Neural progenitor cell (in vitro differentiated cells): ENCODE results near the gene AADACL2. TPM values are rescaled to one million over a fixed set of nuclear protein-coding genes. Genes with fewer than 3 reads are reported as not detected.

ENCODE experiments used
- DNase-seq: peaks from one replicate; pipeline ENCODE4 v3.0.0-alpha.2; 2016; ENCODE audit warnings: low spot score
- H2AFZ ChIP-seq: fragments of 200-600 bp; sonication (generic); replicated peaks from 2 replicates; pipeline ENCODE4 v1.6.1; 2016; ENCODE audit warnings: antibody characterized with exemption
- H3F3A ChIP-seq: fragments of 200-600 bp; sonication (generic); 2 replicates; pipeline ENCODE4 v1.6.1; 2016; ENCODE audit warnings: antibody characterized with exemption, low read depth
- H3K27ac ChIP-seq: fragments of 200-600 bp; sonication (generic); 2 replicates; pipeline ENCODE4 v1.5.1; 2016; ENCODE audit warnings: mild to moderate bottlenecking
- H3K27me3 ChIP-seq: fragments of 200-600 bp; sonication (generic); 2 replicates; pipeline ENCODE4 v1.6.1; 2016; ENCODE audit warnings: mild to moderate bottlenecking, moderate library complexity
- H3K36me3 ChIP-seq: fragments of 200-600 bp; sonication (generic); 2 replicates; pipeline ENCODE4 v1.5.1; 2016
- H3K4me1 ChIP-seq: fragments of 200-600 bp; sonication (generic); 2 replicates; pipeline ENCODE4 v1.6.1; 2016; ENCODE audit warnings: mixed run types
- H3K4me2 ChIP-seq: fragments of 200-600 bp; sonication (generic); 2 replicates; pipeline ENCODE4 v1.6.1; 2016
- H3K4me3 ChIP-seq: fragments of 200-600 bp; sonication (generic); 2 replicates; pipeline ENCODE4 v1.5.1; 2016
- H3K79me2 ChIP-seq: fragments of 200-600 bp; sonication (generic); 2 replicates; pipeline ENCODE4 v1.6.1; 2016; ENCODE audit warnings: low read depth
- H3K9ac ChIP-seq: fragments of 200-600 bp; sonication (generic); 2 replicates; pipeline ENCODE4 v1.6.1; 2016
- H3K9me3 ChIP-seq: fragments of 200-600 bp; sonication (generic); 2 replicates; pipeline ENCODE4 v1.5.1; 2016; ENCODE audit warnings: low read depth
- H4K20me1 ChIP-seq: fragments of 200-600 bp; sonication (generic); 2 replicates; pipeline ENCODE4 v1.6.1; 2016; ENCODE audit warnings: low read depth
- H3K27ac Mint-ChIP-seq: 3 replicates; pipeline ENCODE4 v1.8.0; 2021; ENCODE audit warnings: mixed read lengths
- H3K27me3 Mint-ChIP-seq: 2 replicates; pipeline ENCODE4 v1.8.0; 2022; ENCODE audit warnings: low read depth, mild to moderate bottlenecking, inconsistent platforms, moderate library complexity, mixed read lengths; ENCODE audit not compliant: insufficient read depth
- H3K36me3 Mint-ChIP-seq: 3 replicates; pipeline ENCODE4 v1.8.0; 2021; ENCODE audit warnings: mixed read lengths
- H3K4me1 Mint-ChIP-seq: 3 replicates; pipeline ENCODE4 v1.8.0; 2021; ENCODE audit warnings: mixed read lengths
- H3K4me3 Mint-ChIP-seq: 3 replicates; pipeline ENCODE4 v1.8.0; 2021; ENCODE audit warnings: mild to moderate bottlenecking, moderate library complexity, mixed read lengths
- H3K9me3 Mint-ChIP-seq: 3 replicates; pipeline ENCODE4 v1.8.0; 2020; ENCODE audit warnings: mixed read lengths
- CTCF ChIP-seq: fragments of 200-600 bp; sonication (generic); IDR thresholded peaks from 2 replicates; pipeline ENCODE4 v1.5.1; 2017; ENCODE audit warnings: antibody characterized with exemption, mild to moderate bottlenecking
- EZH2 ChIP-seq: fragments of 200-600 bp; sonication (generic); IDR thresholded peaks from 2 replicates; pipeline ENCODE4 v1.6.1; 2017; ENCODE audit warnings: antibody characterized with exemption, mild to moderate bottlenecking, moderate library complexity
- EZH2phosphoT487 ChIP-seq: fragments of 200-600 bp; sonication (generic); IDR thresholded peaks from 2 replicates; pipeline ENCODE4 v1.6.1; 2017; ENCODE audit warnings: antibody characterized with exemption
- total RNA-seq: library from RNA; depleted of rRNA; stranded (reverse); fragments of >200 nt; gene quantifications from 2 replicates; pipeline ENCODE4 v1.2.3, GENCODE V29; 2015; ENCODE audit warnings: low replicate concordance

Gene AADACL2
- total RNA-seq, 1 donor from 2014 or later = not detected

- H3K79me2 ChIP-seq = no peaks in the 10 kb centered on the region
- peaks cover 5% of the 10 kb centered on the region for H3K4me1 ChIP-seq
- H3K27me3 ChIP-seq = no peaks in the 10 kb centered on the region
- H3K4me2 ChIP-seq = no peak overlapping the region
- TF ChIP-seq EZH2 (no peak), CTCF (no peak), EZH2phosphoT487 (no peak)
- Mint-ChIP-seq H3K27ac (no peak overlapping the region), H3K27me3 (peaks cover 5% of the 10 kb centered on the region), H3K4me1 (peaks cover 9% of the 10 kb centered on the region), H3K36me3 (no peaks in the 10 kb centered on the region), H3K9me3 (peaks cover 3% of the 10 kb centered on the region), H3K4me3 (no peak overlapping the region)
- H3K27ac ChIP-seq = no peak overlapping the region
- no peak overlapping the region for H2AFZ ChIP-seq
- no peaks in the 10 kb centered on the region for H4K20me1 ChIP-seq
- H3K4me3 ChIP-seq = no peak overlapping the region
- no peaks in the 10 kb centered on the region for H3F3A ChIP-seq
- H3K9me3 ChIP-seq = no peaks in the 10 kb centered on the region
- no peak overlapping the region for H3K9ac ChIP-seq
- H3K36me3 ChIP-seq = no peaks in the 10 kb centered on the region
- no peak for DNase-seq
Observed at GRCh38 chr3:151721294-151721693, 12.4 kb upstream of the AADACL2 start.

GRCh38 chr3:151722856-151723255, 10.9 kb upstream of the AADACL2 start:
- Histone ChIP-seq H3K4me1 (peaks cover 5% of the 10 kb centered on the region), H3F3A (no peaks in the 10 kb centered on the region), H3K79me2 (no peaks in the 10 kb centered on the region), H3K27me3 (no peaks in the 10 kb centered on the region), H3K4me2 (peak overlapping the region; percentile 1), H3K4me3 (no peak overlapping the region), H3K36me3 (no peaks in the 10 kb centered on the region), H2AFZ (no peak overlapping the region), H3K9ac (no peak overlapping the region), H3K9me3 (no peaks in the 10 kb centered on the region), H3K27ac (no peak overlapping the region), H4K20me1 (no peaks in the 10 kb centered on the region)
- TF ChIP-seq EZH2phosphoT487 = no peak
- no peak for TF ChIP-seq CTCF
- TF ChIP-seq EZH2 = no peak
- Mint-ChIP-seq H3K4me1 (peaks cover 9% of the 10 kb centered on the region), H3K27me3 (peaks cover 7% of the 10 kb centered on the region), H3K27ac (no peak overlapping the region), H3K36me3 (no peaks in the 10 kb centered on the region), H3K4me3 (no peak overlapping the region), H3K9me3 (peaks cover 3% of the 10 kb centered on the region)
- DNase-seq = peak; percentile 32

GRCh38 chr3:151724576-151725562, 8.9 kb upstream of the AADACL2 start:
- no peaks in the 10 kb centered on the region for H3K27me3 ChIP-seq
- H3K36me3 Mint-ChIP-seq = no peaks in the 10 kb centered on the region
- H3K4me1 Mint-ChIP-seq = peaks cover 9% of the 10 kb centered on the region
- H4K20me1 ChIP-seq = no peaks in the 10 kb centered on the region
- no peaks in the 10 kb centered on the region for H3K36me3 ChIP-seq
- no peak overlapping the region for H3K27ac ChIP-seq
- TF ChIP-seq CTCF (no peak), EZH2phosphoT487 (no peak), EZH2 (no peak)
- peaks cover 5% of the 10 kb centered on the region for H3K4me1 ChIP-seq
- H3K27ac Mint-ChIP-seq = no peak overlapping the region
- peaks cover 3% of the 10 kb centered on the region for H3K9me3 Mint-ChIP-seq
- no peak overlapping the region for H3K4me2 ChIP-seq
- H3K27me3 Mint-ChIP-seq = peaks cover 7% of the 10 kb centered on the region
- no peaks in the 10 kb centered on the region for H3K9me3 ChIP-seq
- no peak for DNase-seq
- H3K4me3 ChIP-seq = no peak overlapping the region
- H3K79me2 ChIP-seq = no peaks in the 10 kb centered on the region
- H3K4me3 Mint-ChIP-seq = no peak overlapping the region
- no peak overlapping the region for H3K9ac ChIP-seq
- H2AFZ ChIP-seq = no peak overlapping the region
- no peaks in the 10 kb centered on the region for H3F3A ChIP-seq
